WTC11 (cell line): ENCODE results near the gene MYO16.

Source experiments
- CTCF ChIP-seq: fragments of 200-600 bp; IDR thresholded peaks from 2 replicates; pipeline ENCODE4 v1.8.0; 2022; ENCODE audit warnings: antibody characterized with exemption
- E2F1 ChIP-seq: sonication (generic); formaldehyde crosslinking; IDR thresholded peaks from 2 replicates; pipeline ENCODE4 v1.8.0; 2022; ENCODE audit warnings: mild to moderate bottlenecking, missing genetic modification reagents
- FOXJ3 ChIP-seq: sonication (generic); formaldehyde crosslinking; IDR thresholded peaks from 2 replicates; pipeline ENCODE4 v1.9.0; 2021; ENCODE audit warnings: missing genetic modification reagents, mild to moderate bottlenecking, borderline replicate concordance
- FOXP1 ChIP-seq: sonication (generic); formaldehyde crosslinking; IDR thresholded peaks from 2 replicates; pipeline ENCODE4 v1.8.0; 2022; ENCODE audit warnings: missing genetic modification reagents, mild to moderate bottlenecking, moderate library complexity, borderline replicate concordance
- GRHL2 ChIP-seq: fragments of 250-450 bp; sonication (Bioruptor Pico); IDR thresholded peaks from 2 replicates; pipeline ENCODE4 v1.8.0; 2022; ENCODE audit warnings: mild to moderate bottlenecking, moderate library complexity; ENCODE audit not compliant: insufficient replicate concordance, severe bottlenecking
- KAT7 ChIP-seq: sonication (generic); formaldehyde crosslinking; IDR thresholded peaks from 2 replicates; pipeline ENCODE4 v1.8.1; 2023; ENCODE audit warnings: missing genetic modification reagents, mild to moderate bottlenecking, borderline replicate concordance
- MLX ChIP-seq: sonication (generic); formaldehyde crosslinking; IDR thresholded peaks from 2 replicates; pipeline ENCODE4 v1.8.1; 2023; ENCODE audit warnings: mild to moderate bottlenecking, missing genetic modification reagents, moderate library complexity
- OVOL2 ChIP-seq: fragments of 250-450 bp; sonication (Bioruptor Pico); IDR thresholded peaks from 2 replicates; pipeline ENCODE4 v1.9.0; 2021; ENCODE audit warnings: mild to moderate bottlenecking, borderline replicate concordance
- PRDM15 ChIP-seq: sonication (generic); formaldehyde crosslinking; IDR thresholded peaks from 2 replicates; pipeline ENCODE4 v1.8.0; 2022; ENCODE audit warnings: missing genetic modification reagents
- TCF7 ChIP-seq: sonication (generic); formaldehyde crosslinking; IDR thresholded peaks from 2 replicates; pipeline ENCODE4 v1.8.0; 2022; ENCODE audit warnings: mild to moderate bottlenecking, low read depth, missing genetic modification reagents, moderate library complexity

GRCh38 chr13:109141706-109142105, 512.3 kb downstream of the MYO16 start:
- TF ChIP-seq OVOL2 (CRISPR knock-in tag) (no peak), FOXP1 (CRISPR knock-in tag) (no peak), GRHL2 (no peak), E2F1 (no peak), CTCF (no peak), PRDM15 (no peak), MLX (CRISPR knock-in tag) (no peak), KAT7 (CRISPR knock-in tag) (no peak), TCF7 (no peak), FOXJ3 (CRISPR knock-in tag) (no peak)
